A204.1 (cell line): Measurements from ENCODE around the gene RIT2.

Experiments used
- FAIRE-seq: peaks from 2 replicates; lab custom pipeline; 2012; peaks lifted over from hg19 to GRCh38; lab: Jason Lieb, UNC

RIT2 gene

GRCh38 chr18:43009674-43010073, 105.8 kb downstream of the RIT2 start:
- no peak for FAIRE-seq

GRCh38 chr18:43007365-43007764, 108.1 kb downstream of the RIT2 start:
- FAIRE-seq, result no peak

GRCh38 chr18:43004421-43004820, 111.1 kb downstream of the RIT2 start:
- FAIRE-seq, result no peak

- no peak for FAIRE-seq
Observed at GRCh38 chr18:43001821-43002220, 113.7 kb downstream of the RIT2 start.

- no peak for FAIRE-seq
Observed at GRCh38 chr18:42996824-42997223, 118.7 kb downstream of the RIT2 start.

- no peak for FAIRE-seq
Observed at GRCh38 chr18:42980426-42980825, 135.1 kb downstream of the RIT2 start.

- no peak for FAIRE-seq
Observed at GRCh38 chr18:42977982-42978637, 137.4 kb downstream of the RIT2 start.

GRCh38 chr18:42976869-42977590, 138.5 kb downstream of the RIT2 start:
- no peak for FAIRE-seq

GRCh38 chr18:42969366-42969765, 146.1 kb downstream of the RIT2 start:
- FAIRE-seq, result no peak

- no peak for FAIRE-seq
Observed at GRCh38 chr18:42961298-42961697, 154.2 kb downstream of the RIT2 start.

GRCh38 chr18:42959528-42959927, 156.0 kb downstream of the RIT2 start:
- no peak for FAIRE-seq

GRCh38 chr18:42958353-42958752, 157.1 kb downstream of the RIT2 start:
- no peak for FAIRE-seq

GRCh38 chr18:42956287-42956686, 159.2 kb downstream of the RIT2 start:
- no peak for FAIRE-seq

- no peak for FAIRE-seq
Observed at GRCh38 chr18:42954887-42955286, 160.6 kb downstream of the RIT2 start.

- FAIRE-seq, result no peak
Observed at GRCh38 chr18:42953306-42953705, 162.2 kb downstream of the RIT2 start.

- no peak for FAIRE-seq
Observed at GRCh38 chr18:42950732-42951131, 164.8 kb downstream of the RIT2 start.

GRCh38 chr18:42948831-42949230, 166.7 kb downstream of the RIT2 start:
- FAIRE-seq, result no peak

GRCh38 chr18:42941860-42942259, 173.6 kb downstream of the RIT2 start:
- FAIRE-seq, result no peak

- no peak for FAIRE-seq
Observed at GRCh38 chr18:42941021-42941420, 174.5 kb downstream of the RIT2 start.

- FAIRE-seq, result no peak
Observed at GRCh38 chr18:42937436-42937835, 178.0 kb downstream of the RIT2 start.

- FAIRE-seq, result no peak
Observed at GRCh38 chr18:42936289-42936688, 179.2 kb downstream of the RIT2 start.

- no peak for FAIRE-seq
Observed at GRCh38 chr18:42931491-42931890, 184.0 kb downstream of the RIT2 start.

GRCh38 chr18:42929857-42930256, 185.6 kb downstream of the RIT2 start:
- no peak for FAIRE-seq

GRCh38 chr18:42929181-42929580, 186.3 kb downstream of the RIT2 start:
- no peak for FAIRE-seq
